HepG2 (cell line): ENCODE measurements around the gene FBXO7. TPM values are rescaled to one million over a fixed set of nuclear protein-coding genes. Genes with fewer than 3 reads are reported as not detected.

Experiments
- CREB1 ChIP-seq, 2 experiments: fragments of 450-650 bp in 1 of 2; IDR thresholded peaks; 2 replicates each; pipeline ENCODE4 v1.6.1; 2016 to 2017; ENCODE audit warnings: control low read depth in 1 of 2, mild to moderate bottlenecking in 1 of 2, missing compliant biosample characterization in 1 of 2, missing genetic modification characterization in 1 of 2
- FLYWCH1 ChIP-seq: sonication (generic); formaldehyde crosslinking; IDR thresholded peaks from 2 replicates; pipeline ENCODE4 v1.8.1; 2023; ENCODE audit warnings: mild to moderate bottlenecking, missing genetic modification reagents
- FOXJ3 ChIP-seq: sonication (generic); formaldehyde crosslinking; IDR thresholded peaks from 2 replicates; pipeline ENCODE4 v1.4.0; 2020; ENCODE audit warnings: missing genetic modification reagents, mild to moderate bottlenecking, borderline replicate concordance
- GATAD2A ChIP-seq: IDR thresholded peaks from 2 replicates; pipeline ENCODE4 v1.6.1; 2016
- HNF4A ChIP-seq: sonication (generic); formaldehyde crosslinking; IDR thresholded peaks from 2 replicates; pipeline ENCODE4 v1.4.0; 2020; ENCODE audit warnings: missing genetic modification reagents
- MAFK ChIP-seq, 2 experiments: IDR thresholded peaks in 1 of 2; conservative IDR thresholded peaks in 1 of 2; 2 replicates each; pipeline ENCODE4 v1.6.1; 2011; ENCODE audit warnings: improper control_type of control experiment in 2 of 2, low read length in 2 of 2
- MED1 ChIP-seq: sonication (generic); formaldehyde crosslinking; IDR thresholded peaks from 2 replicates; pipeline ENCODE4 v1.4.0; 2020; ENCODE audit warnings: missing genetic modification reagents
- NPAS2 ChIP-seq: sonication (generic); formaldehyde crosslinking; IDR thresholded peaks from 2 replicates; pipeline ENCODE4 v1.8.0; 2022; ENCODE audit warnings: mild to moderate bottlenecking, missing genetic modification reagents, borderline replicate concordance
- NR2C2 ChIP-seq: sonication (generic); formaldehyde crosslinking; IDR thresholded peaks from 2 replicates; pipeline ENCODE4 v1.4.0; 2020; ENCODE audit warnings: missing genetic modification reagents, mild to moderate bottlenecking, moderate library complexity, borderline replicate concordance
- PHF5A ChIP-seq: IDR thresholded peaks from one replicate; pipeline ENCODE4 v1.6.1; 2018; ENCODE audit warnings: low read depth, missing genetic modification reagents; ENCODE audit not compliant: unreplicated experiment
- SKI ChIP-seq: fragments of 450-650 bp; IDR thresholded peaks from one replicate; pipeline ENCODE4 v1.6.1; 2018; ENCODE audit warnings: mild to moderate bottlenecking; ENCODE audit not compliant: partially characterized antibody
- TBX3 ChIP-seq: fragments of 450-650 bp; IDR thresholded peaks from 2 replicates; pipeline ENCODE4 v1.6.1; 2017; ENCODE audit warnings: antibody characterized with exemption, mild to moderate bottlenecking, inconsistent platforms, borderline replicate concordance
- ZC3H4 ChIP-seq: sonication (generic); formaldehyde crosslinking; IDR thresholded peaks from 2 replicates; pipeline ENCODE4 v1.4.0; 2020; ENCODE audit warnings: missing genetic modification reagents, borderline replicate concordance
- ZNF292 ChIP-seq: sonication (generic); formaldehyde crosslinking; IDR thresholded peaks from 2 replicates; pipeline ENCODE4 v1.8.1; 2022; ENCODE audit warnings: mild to moderate bottlenecking, low read depth, missing genetic modification reagents, borderline replicate concordance
- polyA plus RNA-seq, 8 experiments: library from polyadenylated mRNA; depleted of rRNA in 3 of 8; stranded (reverse) in 7 of 8; unstranded in 1 of 8; fragments of >200 nt; fragmentation: Illumina TruSeq in 4 of 8; extraction: Trizol in 4 of 8; gene quantifications; 2 replicates each; pipeline versions ENCODE4 v1.2.1 to v1.2.3, GENCODE V29; 2011 to 2016; ENCODE audit warnings: low read depth in 4 of 8, missing spikeins in 1 of 8, mixed read lengths in 1 of 8; ENCODE audit not compliant: insufficient read depth in 1 of 8
- total RNA-seq, 5 experiments: library from RNA; depleted of rRNA; stranded (reverse); fragments of >200 nt; fragmentation: Illumina TruSeq; extraction: Trizol; gene quantifications; 2 replicates each; pipeline ENCODE4 v1.2.3, GENCODE V29; 2016; ENCODE audit warnings: low read depth in 1 of 5
- TF ChIP-seq, protein P1 (sequence below): sonication (generic); formaldehyde crosslinking; IDR thresholded peaks from 2 replicates; pipeline ENCODE4 v1.8.0; 2022; ENCODE audit warnings: missing genetic modification reagents, low read depth, mild to moderate bottlenecking, borderline replicate concordance
- TF ChIP-seq, protein P2 (sequence below): sonication (generic); formaldehyde crosslinking; IDR thresholded peaks from 2 replicates; pipeline ENCODE4 v1.5.1; 2020; ENCODE audit warnings: missing genetic modification reagents, mild to moderate bottlenecking, borderline replicate concordance
- TF ChIP-seq, protein P3 (sequence below): sonication (generic); formaldehyde crosslinking; IDR thresholded peaks from 2 replicates; pipeline ENCODE4 v1.8.1; 2023; ENCODE audit warnings: missing genetic modification reagents, inconsistent platforms, borderline replicate concordance
- TF ChIP-seq, protein P4 (sequence below): sonication (generic); formaldehyde crosslinking; IDR thresholded peaks from 2 replicates; pipeline ENCODE4 v1.4.0; 2020; ENCODE audit warnings: missing genetic modification reagents, borderline replicate concordance
- TF ChIP-seq, protein P5 (sequence below): sonication (generic); formaldehyde crosslinking; IDR thresholded peaks from 2 replicates; pipeline ENCODE4 v1.4.0; 2020; ENCODE audit warnings: missing genetic modification reagents

FBXO7 gene
- total and polyA plus RNA-seq, 2 of the 13 experiments (the other 11 are each of a cell fraction or from before 2014, with no cell fraction given) = 105 to 172 TPM

DNA sequence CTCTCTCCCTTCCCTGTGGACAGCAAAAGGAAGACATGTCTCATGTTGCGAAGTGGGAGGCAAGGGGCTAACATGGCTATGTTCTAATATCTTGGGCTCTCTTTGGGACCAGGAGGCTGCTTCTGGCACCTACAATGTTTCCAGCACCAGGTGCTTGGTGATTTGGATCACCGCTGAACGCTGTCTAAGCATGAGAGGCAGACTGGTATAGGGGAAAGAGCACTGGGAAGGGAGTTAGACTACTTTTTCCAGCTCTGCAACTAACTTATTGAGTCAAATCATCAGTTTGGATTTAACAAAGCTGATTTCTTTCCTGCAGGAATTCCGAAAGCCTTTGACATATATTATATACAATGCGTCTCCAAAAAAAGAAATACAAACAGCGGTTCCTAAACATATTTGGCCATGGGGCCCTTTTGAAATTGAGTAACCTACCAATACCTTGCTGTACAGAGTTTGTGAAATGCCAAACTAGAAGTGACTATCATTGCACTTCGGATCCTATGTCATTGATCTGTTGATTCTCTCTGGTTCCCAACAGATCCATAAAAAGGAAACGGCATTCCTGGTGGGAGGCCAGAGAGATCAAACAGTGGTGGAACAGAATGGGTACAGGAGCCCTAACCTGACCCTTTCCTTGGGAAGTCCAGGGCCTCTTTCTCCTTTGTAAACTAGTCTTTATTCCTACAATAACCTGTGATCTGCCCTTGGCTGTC, 37.8 kb downstream of the FBXO7 start (continued):
- no peak for TF ChIP-seq MAFK (conservative IDR thresholded peaks at IDR 0.05 in 1 of 2, IDR thresholded peaks at IDR 0.05 in 1 of 2; ENCODE audit: low read length in 2 of 2)
- TF ChIP-seq CREB1 (IDR thresholded peaks at IDR 0.05) = no peak
- peak; percentile 60 for TF ChIP-seq CREB1 (CRISPR knock-in tag; IDR thresholded peaks at IDR 0.05)
- TF ChIP-seq NPAS2 (CRISPR knock-in tag) = no peak
- TF ChIP-seq, protein P1, sequence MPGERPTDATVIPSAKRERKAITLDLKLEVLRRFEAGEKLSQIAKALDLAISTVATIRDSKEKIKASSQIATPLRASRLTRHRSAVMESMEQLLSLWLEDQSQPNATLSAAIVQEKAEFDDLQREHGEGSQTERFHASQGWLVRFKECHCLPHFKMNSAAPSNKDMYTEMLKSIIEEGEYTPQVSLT (CRISPR knock-in tag) = no peak
- TF ChIP-seq NR2C2 (CRISPR knock-in tag) = peak; percentile 66
- no peak for TF ChIP-seq ZC3H4 (CRISPR knock-in tag)
- TF ChIP-seq GATAD2A (CRISPR knock-in tag) = peak; percentile 96
- TF ChIP-seq, protein P2, sequence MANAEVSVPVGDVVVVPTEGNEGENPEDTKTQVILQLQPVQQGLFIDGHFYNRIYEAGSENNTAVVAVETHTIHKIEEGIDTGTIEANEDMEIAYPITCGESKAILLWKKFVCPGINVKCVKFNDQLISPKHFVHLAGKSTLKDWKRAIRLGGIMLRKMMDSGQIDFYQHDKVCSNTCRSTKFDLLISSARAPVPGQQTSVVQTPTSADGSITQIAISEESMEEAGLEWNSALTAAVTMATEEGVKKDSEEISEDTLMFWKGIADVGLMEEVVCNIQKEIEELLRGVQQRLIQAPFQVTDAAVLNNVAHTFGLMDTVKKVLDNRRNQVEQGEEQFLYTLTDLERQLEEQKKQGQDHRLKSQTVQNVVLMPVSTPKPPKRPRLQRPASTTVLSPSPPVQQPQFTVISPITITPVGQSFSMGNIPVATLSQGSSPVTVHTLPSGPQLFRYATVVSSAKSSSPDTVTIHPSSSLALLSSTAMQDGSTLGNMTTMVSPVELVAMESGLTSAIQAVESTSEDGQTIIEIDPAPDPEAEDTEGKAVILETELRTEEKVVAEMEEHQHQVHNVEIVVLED = peak; percentile 26; the same call in 1 of the 2 replicates
- TF ChIP-seq, protein P3, sequence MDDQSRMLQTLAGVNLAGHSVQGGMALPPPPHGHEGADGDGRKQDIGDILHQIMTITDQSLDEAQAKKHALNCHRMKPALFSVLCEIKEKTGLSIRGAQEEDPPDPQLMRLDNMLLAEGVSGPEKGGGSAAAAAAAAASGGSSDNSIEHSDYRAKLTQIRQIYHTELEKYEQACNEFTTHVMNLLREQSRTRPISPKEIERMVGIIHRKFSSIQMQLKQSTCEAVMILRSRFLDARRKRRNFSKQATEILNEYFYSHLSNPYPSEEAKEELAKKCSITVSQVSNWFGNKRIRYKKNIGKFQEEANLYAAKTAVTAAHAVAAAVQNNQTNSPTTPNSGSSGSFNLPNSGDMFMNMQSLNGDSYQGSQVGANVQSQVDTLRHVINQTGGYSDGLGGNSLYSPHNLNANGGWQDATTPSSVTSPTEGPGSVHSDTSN (CRISPR knock-in tag) = no peak
- TF ChIP-seq, protein P4, sequence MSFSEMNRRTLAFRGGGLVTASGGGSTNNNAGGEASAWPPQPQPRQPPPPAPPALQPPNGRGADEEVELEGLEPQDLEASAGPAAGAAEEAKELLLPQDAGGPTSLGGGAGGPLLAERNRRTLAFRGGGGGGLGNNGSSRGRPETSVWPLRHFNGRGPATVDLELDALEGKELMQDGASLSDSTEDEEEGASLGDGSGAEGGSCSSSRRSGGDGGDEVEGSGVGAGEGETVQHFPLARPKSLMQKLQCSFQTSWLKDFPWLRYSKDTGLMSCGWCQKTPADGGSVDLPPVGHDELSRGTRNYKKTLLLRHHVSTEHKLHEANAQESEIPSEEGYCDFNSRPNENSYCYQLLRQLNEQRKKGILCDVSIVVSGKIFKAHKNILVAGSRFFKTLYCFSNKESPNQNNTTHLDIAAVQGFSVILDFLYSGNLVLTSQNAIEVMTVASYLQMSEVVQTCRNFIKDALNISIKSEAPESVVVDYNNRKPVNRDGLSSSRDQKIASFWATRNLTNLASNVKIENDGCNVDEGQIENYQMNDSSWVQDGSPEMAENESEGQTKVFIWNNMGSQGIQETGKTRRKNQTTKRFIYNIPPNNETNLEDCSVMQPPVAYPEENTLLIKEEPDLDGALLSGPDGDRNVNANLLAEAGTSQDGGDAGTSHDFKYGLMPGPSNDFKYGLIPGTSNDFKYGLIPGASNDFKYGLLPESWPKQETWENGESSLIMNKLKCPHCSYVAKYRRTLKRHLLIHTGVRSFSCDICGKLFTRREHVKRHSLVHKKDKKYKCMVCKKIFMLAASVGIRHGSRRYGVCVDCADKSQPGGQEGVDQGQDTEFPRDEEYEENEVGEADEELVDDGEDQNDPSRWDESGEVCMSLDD = no peak
- 0 out of 2 replicates have a peak, but pooled peaks have one; percentile 24 for TF ChIP-seq ZNF292
- TF ChIP-seq, protein P5, sequence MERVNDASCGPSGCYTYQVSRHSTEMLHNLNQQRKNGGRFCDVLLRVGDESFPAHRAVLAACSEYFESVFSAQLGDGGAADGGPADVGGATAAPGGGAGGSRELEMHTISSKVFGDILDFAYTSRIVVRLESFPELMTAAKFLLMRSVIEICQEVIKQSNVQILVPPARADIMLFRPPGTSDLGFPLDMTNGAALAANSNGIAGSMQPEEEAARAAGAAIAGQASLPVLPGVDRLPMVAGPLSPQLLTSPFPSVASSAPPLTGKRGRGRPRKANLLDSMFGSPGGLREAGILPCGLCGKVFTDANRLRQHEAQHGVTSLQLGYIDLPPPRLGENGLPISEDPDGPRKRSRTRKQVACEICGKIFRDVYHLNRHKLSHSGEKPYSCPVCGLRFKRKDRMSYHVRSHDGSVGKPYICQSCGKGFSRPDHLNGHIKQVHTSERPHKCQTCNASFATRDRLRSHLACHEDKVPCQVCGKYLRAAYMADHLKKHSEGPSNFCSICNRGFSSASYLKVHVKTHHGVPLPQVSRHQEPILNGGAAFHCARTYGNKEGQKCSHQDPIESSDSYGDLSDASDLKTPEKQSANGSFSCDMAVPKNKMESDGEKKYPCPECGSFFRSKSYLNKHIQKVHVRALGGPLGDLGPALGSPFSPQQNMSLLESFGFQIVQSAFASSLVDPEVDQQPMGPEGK = peak; percentile 26; the same call in 1 of the 2 replicates
- TF ChIP-seq MED1 (CRISPR knock-in tag) = peak; percentile 90
- TF ChIP-seq SKI = peak; percentile 67
- TF ChIP-seq FLYWCH1 (CRISPR knock-in tag) = no peak
- peak; percentile 73 for TF ChIP-seq PHF5A (CRISPR knock-in tag)
- peak; percentile 57; the same call in 1 of the 2 replicates for TF ChIP-seq TBX3
- peak; percentile 89 for TF ChIP-seq FOXJ3 (CRISPR knock-in tag)
- TF ChIP-seq HNF4A (CRISPR knock-in tag) = peak; percentile 94
